Testis (tissue), 3 donors: ENCODE measurements around the gene CSMD2. TPM values are rescaled to one million over a fixed set of nuclear protein-coding genes. Genes with fewer than 3 reads are reported as not detected.
"Not testable (repeated sequence)": the region's sequence is repeated elsewhere in the genome, so short reads cannot be mapped to it uniquely, and the experiment has no call there.

Experiments used
- DNase-seq: peaks from one replicate; pipeline ENCODE4 v3.0.0-alpha.2; 2019
- H3K27ac ChIP-seq, 2 donors: fragments of 200-600 bp; sonication (generic); one replicate each; pipeline ENCODE4 v1.5.1; 2019
- H3K27me3 ChIP-seq: fragments of 200-600 bp; sonication (generic); one replicate; pipeline ENCODE4 v1.5.1; 2019
- H3K36me3 ChIP-seq: fragments of 200-600 bp; sonication (generic); one replicate; pipeline ENCODE4 v1.5.1; 2017; ENCODE audit warnings: low read depth; ENCODE audit errors: missing control alignments
- H3K4me1 ChIP-seq: fragments of 200-600 bp; sonication (generic); one replicate; pipeline ENCODE4 v1.5.1; 2019
- H3K4me3 ChIP-seq, 2 donors: fragments of 200-600 bp; sonication (generic); one replicate each; pipeline ENCODE4 v1.5.1; 2017 to 2019
- H3K9me3 ChIP-seq: fragments of 200-600 bp; sonication (generic); one replicate; pipeline ENCODE4 v1.5.1; 2017
- CTCF ChIP-seq, 3 experiments: fragments of 450-650 bp in 2 of 3; fragments of 200-600 bp in 1 of 3; sonication (generic) in 1 of 3; IDR thresholded peaks; one replicate each; pipeline ENCODE4 v1.5.1; 2016 to 2019; ENCODE audit warnings: antibody characterized with exemption in 3 of 3, mild to moderate bottlenecking in 2 of 3, moderate library complexity in 1 of 3
- POLR2A ChIP-seq: fragments of 450-650 bp; IDR thresholded peaks from one replicate; pipeline ENCODE4 v1.6.1; 2017; ENCODE audit warnings: antibody characterized with exemption, mild to moderate bottlenecking, moderate library complexity
- WGBS, 2 donors: methylation state at CpG; one replicate each; pipeline ENCODE4 v1.1.5; 2018; 5-methylcytosine and 5-hydroxymethylcytosine counted together
- intact Hi-C: fragments of 100-400 bp; cut with DNase I; formaldehyde crosslinking; loops from one replicate; pipeline ENCODE4 v1.15.1; 2023; ENCODE audit warnings: low total_unique reads
- polyA plus RNA-seq: library from polyadenylated mRNA; stranded (reverse); fragments of 350-450 nt; fragmentation: Illumina TruSeq; extraction: RNeasy Lipid Tissue Mini Kit (QIAGEN cat#74804); gene quantifications from one replicate; pipeline ENCODE4 v1.2.3, GENCODE V29; 2014; ENCODE audit warnings: low read depth, low replicate concordance; ENCODE audit not compliant: insufficient read depth
- total RNA-seq, 2 donors: library from RNA; depleted of rRNA; stranded (reverse); fragments of >200 nt; gene quantifications; one replicate each; pipeline ENCODE4 v1.2.3, GENCODE V29; 2016

The CSMD2 gene
- total and polyA plus RNA-seq, 3 donors from 2014 or later, result 1.2 to 3.8 (median 2.7) TPM

GRCh38 chr1:33516428-33516827 is 648.6 kb downstream of the CSMD2 start:
- H3K27me3 ChIP-seq, result no peaks in the 10 kb centered on the region
- TF ChIP-seq CTCF (IDR thresholded peaks at IDR 0.05) (no peak), POLR2A (no peak)
- peaks cover 15% of the 10 kb centered on the region for H3K4me1 ChIP-seq
- DNase-seq, result no peak
- intact Hi-C loops, result no loop called here
- H3K9me3 ChIP-seq, result no peaks in the 10 kb centered on the region
- no peak overlapping the region for H3K4me3 ChIP-seq
- no peaks in the 10 kb centered on the region for H3K36me3 ChIP-seq
- 86 to 90% methylated on average over 9 of the region's 9 CpGs for WGBS, 2 donors
- H3K27ac ChIP-seq, result no peak overlapping the region

- TF ChIP-seq CTCF (IDR thresholded peaks at IDR 0.05) (no peak), POLR2A (no peak)
- 36 to 50% methylated on average over 2 of the region's 2 CpGs for WGBS, 2 donors
- Histone ChIP-seq H3K27me3 (no peaks in the 10 kb centered on the region), H3K36me3 (no peaks in the 10 kb centered on the region), H3K27ac (no peak overlapping the region), H3K9me3 (no peaks in the 10 kb centered on the region), H3K4me1 (peaks cover 15% of the 10 kb centered on the region), H3K4me3 (no peak overlapping the region)
- intact Hi-C loops, result no loop called here
- DNase-seq, result peak; percentile 65
Measured at GRCh38 chr1:33515607-33516006, 649.4 kb downstream of the CSMD2 start.

- no peak overlapping the region for H3K27ac ChIP-seq
- H3K4me1 ChIP-seq, result peaks cover 15% of the 10 kb centered on the region
- TF ChIP-seq POLR2A (no peak), CTCF (IDR thresholded peaks at IDR 0.05) (no peak)
- H3K4me3 ChIP-seq, result no peak overlapping the region
- H3K36me3 ChIP-seq, result no peaks in the 10 kb centered on the region
- 64 to 89% methylated on average over 7 to 8 of the region's 8 CpGs for WGBS, 2 donors
- peak; percentile 23 for DNase-seq
- intact Hi-C loops, result no loop called here
- H3K9me3 ChIP-seq, result no peaks in the 10 kb centered on the region
- no peaks in the 10 kb centered on the region for H3K27me3 ChIP-seq
Measured at GRCh38 chr1:33515112-33515511, 649.9 kb downstream of the CSMD2 start.

GRCh38 chr1:33512226-33513011 is 652.6 kb downstream of the CSMD2 start:
- DNase-seq, result no peak

GRCh38 chr1:33509276-33509675 is 655.8 kb downstream of the CSMD2 start:
- DNase-seq, H3K36me3 ChIP-seq, intact Hi-C loops, H3K27me3 ChIP-seq, H3K4me1 ChIP-seq, H3K9me3 ChIP-seq, H3K27ac ChIP-seq, H3K4me3 ChIP-seq: not testable (repeated sequence)
- WGBS, 2 donors, result 80 to 89% methylated on average over 2 to 14 of the region's 24 CpGs

More at GRCh38 chr1:33512226-33513011, 652.6 kb downstream of the CSMD2 start:
- H3K27me3 ChIP-seq, result no peaks in the 10 kb centered on the region
- 80 to 82% methylated on average over 6 of the region's 6 CpGs for WGBS, 2 donors
- no peaks in the 10 kb centered on the region for H3K36me3 ChIP-seq
- no peak overlapping the region for H3K4me3 ChIP-seq
- intact Hi-C loops, result no loop called here
- H3K27ac ChIP-seq, result no peak overlapping the region
- peaks cover 15% of the 10 kb centered on the region for H3K4me1 ChIP-seq
- H3K9me3 ChIP-seq, result no peaks in the 10 kb centered on the region
- TF ChIP-seq CTCF (IDR thresholded peaks at IDR 0.05) (no peak), POLR2A (no peak)
